HG02623 (cell line): ENCODE results near the gene RFK.
"Not testable (repeated sequence)": the region's sequence is repeated elsewhere in the genome, so short reads cannot be mapped to it uniquely, and the experiment has no call there.

ENCODE experiments used
- ATAC-seq: cut with Tn5 transposase; IDR thresholded peaks from one replicate; pipeline ENCODE4 v1.9.1; 2021; ENCODE audit warnings: moderate library complexity; ENCODE audit not compliant: unreplicated experiment

Gene RFK

DNA sequence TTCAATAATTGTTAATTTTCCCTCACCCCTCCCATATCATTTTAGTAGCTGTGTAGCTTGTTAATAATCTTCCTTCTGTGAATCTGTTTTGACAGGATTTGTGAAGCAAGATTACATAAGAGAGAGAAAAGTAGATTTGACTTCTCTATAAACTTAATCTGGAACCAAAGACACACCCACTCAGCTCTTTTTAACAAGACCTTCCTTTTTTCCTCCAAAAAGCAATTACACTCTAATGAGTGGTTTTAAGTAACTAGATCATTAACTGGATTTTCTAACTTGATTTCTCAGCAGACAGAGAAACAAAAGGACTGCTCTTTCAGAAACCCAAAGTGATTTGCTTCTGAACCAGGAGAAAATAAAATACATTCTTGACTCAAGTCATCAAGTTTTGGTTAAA, 21.9 kb downstream of the RFK start:
- no peak for ATAC-seq

DNA sequence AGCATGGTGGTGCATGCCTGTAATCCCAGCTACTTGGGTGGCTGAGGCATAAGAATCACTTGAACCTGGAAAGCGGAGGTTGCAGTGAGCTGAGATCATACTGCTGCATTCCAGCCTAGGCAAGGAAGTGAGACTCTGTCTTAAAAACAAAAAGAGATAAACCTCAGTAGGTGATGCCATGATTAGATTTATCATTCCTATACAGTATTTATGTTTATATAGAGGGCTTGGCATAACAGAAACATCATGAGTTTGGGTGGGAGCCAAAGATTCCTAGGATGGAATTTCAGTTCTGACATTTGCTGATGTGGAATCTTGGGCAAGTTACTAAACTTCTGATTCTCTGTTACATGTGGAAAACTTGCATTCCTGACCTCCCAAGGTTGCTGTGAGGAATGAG, 22.3 kb downstream of the RFK start:
- ATAC-seq: no peak

- no peak for ATAC-seq
Observed at GRCh38 chr9:76370396-76371023, 23.7 kb downstream of the RFK start.

DNA sequence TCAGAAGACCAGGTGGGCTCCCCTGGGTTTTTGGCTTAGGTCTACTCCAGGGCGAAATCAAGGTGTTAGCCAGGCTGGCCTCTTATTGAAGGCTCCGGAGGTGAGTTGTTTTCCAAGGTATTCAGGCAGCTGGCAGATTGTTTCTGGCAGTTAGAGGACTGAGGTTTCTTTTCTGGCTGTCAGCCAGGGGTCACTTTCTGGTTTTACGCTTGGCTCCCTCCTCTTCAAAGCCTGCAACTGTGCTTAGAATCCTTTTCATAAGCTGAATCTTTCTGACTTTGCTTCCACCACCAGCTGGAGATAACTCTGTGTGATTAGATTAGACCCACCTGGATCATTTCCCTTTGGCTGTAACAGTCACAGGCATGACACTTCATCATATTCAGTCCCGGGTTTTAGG, 24.6 kb downstream of the RFK start:
- no peak for ATAC-seq

- ATAC-seq: no peak
Observed at GRCh38 chr9:76366275-76366674, 28.0 kb downstream of the RFK start.

GRCh38 chr9:76365028-76365427, 29.2 kb downstream of the RFK start:
- no peak for ATAC-seq

DNA sequence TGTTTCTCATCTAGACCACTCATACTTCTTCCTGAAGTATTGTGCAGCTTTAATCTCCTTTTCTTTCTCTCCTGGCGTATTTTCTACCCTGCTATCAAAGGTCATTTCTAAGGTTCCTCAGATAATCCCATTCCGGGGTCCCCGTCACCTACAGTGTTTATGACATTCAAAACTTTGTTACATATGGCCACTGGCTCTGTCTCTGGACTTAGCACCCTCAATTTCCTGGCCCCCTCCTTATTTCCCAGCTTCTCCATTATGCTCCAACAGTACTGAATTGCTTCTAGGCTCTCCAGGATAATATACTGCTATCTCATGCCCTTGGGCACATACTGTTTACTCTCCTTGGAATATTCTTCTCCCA, 31.2 kb downstream of the RFK start:
- ATAC-seq: no peak

DNA sequence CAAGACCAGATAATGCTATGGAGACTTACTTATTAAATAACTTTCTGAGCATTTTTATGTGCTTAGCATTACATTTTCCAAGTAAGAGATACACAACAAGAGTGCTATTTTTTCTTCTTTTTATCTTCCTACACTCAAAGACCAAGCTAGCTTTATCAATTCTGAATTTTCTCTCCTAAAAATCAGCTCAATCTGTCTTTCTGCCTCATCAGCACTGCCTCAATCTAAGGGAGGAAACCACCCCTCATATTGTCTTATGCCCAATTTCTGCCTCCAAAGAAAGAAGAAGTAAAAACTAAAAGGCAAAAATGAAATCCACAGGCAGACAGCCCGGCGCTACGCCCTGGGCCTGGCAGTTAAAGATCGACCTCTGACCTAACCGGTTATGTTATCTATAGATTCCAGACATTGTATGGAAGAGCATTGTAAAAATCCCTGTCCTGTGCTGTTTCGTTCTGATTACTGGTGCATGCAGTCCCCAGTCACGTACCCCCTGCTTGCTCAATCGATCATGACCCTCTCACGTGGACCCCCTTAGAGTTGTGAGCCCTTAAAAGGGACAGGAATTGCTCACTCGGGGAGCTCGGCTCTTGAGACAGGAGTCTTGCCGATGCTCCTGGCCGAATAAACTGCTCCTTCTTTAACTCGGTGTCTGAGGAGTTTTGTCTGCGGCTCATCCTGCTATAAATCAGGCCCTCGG, 31.7 kb downstream of the RFK start:
- not testable (repeated sequence) for ATAC-seq

DNA sequence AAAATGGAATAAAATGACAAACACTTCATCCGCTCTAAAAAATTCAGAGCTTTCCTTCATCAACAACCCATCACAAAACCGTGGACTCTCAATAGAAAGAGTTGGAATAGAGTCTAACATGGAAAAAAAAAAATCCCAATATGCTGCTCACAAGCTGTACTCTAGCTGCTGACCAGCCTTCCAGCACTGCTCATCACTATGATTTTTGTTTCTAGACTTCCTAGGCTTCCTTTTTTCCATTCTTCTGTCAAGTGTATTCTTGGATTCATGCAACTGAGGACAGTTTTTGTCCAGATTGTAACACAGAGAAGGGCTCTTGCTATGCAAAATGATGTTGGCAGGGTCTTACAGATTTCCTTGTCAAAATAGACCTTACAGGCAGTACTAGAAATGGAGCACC, 34.5 kb downstream of the RFK start:
- ATAC-seq: no peak

- no peak for ATAC-seq
Observed at GRCh38 chr9:76359365-76359764, 34.9 kb downstream of the RFK start.

GRCh38 chr9:76358628-76359280, 35.5 kb downstream of the RFK start:
- ATAC-seq: no peak

DNA sequence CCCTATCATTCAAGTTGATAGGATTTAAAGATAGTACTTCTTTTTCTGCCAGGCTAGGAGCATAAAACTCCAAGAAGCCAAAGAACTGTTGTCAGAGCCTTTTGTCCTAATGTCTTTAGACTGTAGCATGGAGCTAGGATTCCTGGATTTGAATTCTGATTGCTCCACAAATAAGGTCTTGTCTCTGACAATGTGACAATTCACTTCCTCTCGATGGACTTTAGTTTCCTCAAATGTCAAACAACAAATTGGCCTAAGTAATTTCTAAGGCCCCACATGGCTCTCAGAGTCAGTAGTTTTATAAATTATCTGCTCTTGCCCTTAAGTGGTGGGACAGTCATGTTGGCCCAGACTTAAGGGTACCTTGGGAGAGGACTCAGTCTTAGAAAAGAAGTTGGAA, 36.7 kb downstream of the RFK start:
- no peak for ATAC-seq

GRCh38 chr9:76355886-76356285, 38.3 kb downstream of the RFK start:
- no peak for ATAC-seq

DNA sequence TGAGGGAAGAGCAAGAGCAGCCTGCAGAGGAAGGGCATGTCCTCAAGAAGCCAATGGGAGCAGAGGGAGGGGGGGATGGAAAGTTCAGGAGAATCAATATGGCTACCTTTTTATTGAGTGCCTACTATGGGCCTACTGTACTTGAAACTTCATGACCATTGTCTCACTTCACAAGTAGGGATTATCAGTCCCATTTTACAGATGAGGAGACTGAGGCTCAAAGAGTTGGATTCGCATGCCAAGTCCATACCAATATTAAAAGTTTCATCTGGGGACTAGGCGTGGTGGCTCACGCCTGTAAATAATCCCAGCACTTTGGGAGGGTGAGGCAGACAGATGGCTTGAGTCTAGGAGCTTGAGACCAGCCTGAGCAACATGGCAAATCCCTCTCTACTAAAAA, 40.0 kb downstream of the RFK start:
- no peak for ATAC-seq

DNA sequence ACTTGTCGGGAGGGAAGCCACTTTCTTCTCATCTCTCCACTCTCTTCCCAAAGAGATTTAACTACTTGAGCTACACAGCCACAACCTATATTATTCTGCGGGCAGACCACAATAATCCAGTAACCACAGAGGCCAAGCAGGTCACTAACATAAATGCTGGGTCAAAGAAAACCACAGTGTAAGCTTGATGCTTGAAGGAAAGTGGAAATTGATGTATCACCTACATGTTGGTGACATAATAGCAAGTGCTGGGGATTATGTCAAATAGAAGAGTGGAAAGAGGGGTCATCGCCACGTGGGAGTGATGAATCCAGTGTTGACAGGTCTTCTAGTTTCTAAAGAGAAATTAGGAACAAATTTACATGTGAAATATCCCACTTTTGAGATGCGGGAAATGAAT, 40.9 kb downstream of the RFK start:
- ATAC-seq: no peak

DNA sequence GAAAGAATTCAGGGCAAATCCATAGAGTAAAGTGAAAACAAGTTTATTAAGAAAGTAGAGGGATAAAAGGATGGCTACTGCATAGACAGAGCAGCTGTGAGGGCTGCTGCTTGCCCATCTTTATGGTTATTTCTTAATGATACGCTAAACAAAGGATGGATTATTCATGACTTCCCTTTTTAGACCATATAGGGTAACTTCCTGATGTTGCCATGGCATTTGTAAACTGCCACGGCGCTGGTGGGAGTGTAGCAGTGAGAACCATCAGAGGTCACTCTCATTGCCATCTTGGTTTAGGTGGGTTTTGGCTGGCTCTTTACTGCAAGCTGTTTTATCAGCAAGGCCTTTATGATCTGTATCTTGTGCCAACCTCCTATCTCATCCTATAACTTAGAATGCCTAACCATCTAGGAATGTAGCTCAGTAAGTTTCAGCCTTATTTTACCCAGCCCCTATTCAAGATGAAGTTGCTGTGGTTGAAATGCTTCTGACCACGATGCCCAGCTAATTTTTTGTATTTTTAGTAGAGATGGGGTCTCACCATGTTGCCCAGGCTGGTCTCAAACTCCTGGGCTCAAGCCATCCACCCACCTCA, 42.1 kb downstream of the RFK start:
- no peak for ATAC-seq

GRCh38 chr9:76351006-76351405, 43.2 kb downstream of the RFK start:
- ATAC-seq: no peak

- ATAC-seq: no peak
Observed at GRCh38 chr9:76349865-76350264, 44.4 kb downstream of the RFK start.

DNA sequence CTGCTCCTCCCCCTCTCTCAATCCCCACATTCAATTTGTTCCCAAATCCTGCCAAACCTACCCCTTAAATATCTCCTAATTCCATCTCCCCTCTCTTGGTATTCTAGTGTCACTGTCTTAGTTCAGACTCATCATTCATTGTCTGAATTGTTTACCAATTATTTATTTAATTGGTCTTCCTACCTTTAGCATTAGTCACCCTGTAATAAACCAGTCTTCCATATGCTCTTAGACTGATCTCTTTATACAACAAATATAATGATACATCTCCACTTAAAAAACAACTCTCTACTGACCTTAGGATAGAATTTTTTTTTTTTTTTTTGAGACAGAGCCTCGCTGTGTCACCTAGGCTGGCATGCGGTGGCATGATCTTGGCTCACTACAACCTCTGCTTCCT, 51.4 kb downstream of the RFK start:
- no peak for ATAC-seq

DNA sequence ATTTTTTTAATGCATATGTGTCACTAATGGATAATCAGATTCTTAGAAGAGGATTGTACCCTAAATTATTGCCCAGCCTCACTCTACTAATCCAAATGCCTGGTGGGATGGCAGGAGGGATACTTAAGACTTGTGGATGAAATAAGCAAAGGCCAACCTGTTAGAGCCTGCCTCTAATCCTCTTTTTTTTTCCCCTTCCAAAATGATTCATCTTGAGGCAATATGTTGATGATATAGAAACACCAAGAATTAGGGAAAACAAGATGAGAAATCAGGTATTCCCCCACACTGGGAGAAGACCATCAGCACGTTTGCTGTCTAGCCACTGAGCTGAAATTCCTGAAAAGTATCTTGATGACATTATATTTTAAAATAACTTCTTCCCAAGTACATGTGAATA, 52.0 kb downstream of the RFK start:
- no peak for ATAC-seq

DNA sequence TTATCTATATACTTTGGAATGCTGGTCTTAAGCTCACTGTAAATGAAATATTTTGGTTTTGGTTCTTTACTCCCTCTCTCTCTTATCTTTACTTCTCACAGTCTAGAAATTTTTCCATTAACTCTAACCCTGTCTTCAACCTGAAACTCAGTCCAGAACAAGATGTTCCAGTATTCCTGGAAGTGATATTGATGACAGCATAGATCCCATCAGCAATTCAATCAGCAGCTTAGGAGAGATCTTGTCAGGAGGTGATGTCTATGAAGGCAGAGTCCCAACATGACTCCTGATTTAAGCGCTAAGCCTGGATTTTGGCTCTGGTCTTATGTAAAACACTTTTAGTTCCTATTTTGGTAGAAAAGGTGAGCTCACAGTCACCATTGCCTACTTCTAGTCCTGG, 52.6 kb downstream of the RFK start:
- no peak for ATAC-seq

- ATAC-seq: no peak
Observed at GRCh38 chr9:76338418-76338817, 55.8 kb downstream of the RFK start.
